Ascending aorta (tissue), 2 donors: Measurements from ENCODE around the gene CD226. TPM values are rescaled to one million over a fixed set of nuclear protein-coding genes. Genes with fewer than 3 reads are reported as not detected.
"Not testable (repeated sequence)": the region's sequence is repeated elsewhere in the genome, so short reads cannot be mapped to it uniquely, and the experiment has no call there.

Source experiments
- DNase-seq, 2 donors: peaks; one replicate each; pipeline ENCODE4 v3.0.0-alpha.2; 2019; ENCODE audit warnings: low spot score in 2 of 2
- H3K27ac ChIP-seq, 2 donors: fragments of 200-600 bp; sonication (generic); one replicate each; pipeline ENCODE4 v1.5.1; 2016 to 2017; ENCODE audit warnings: mild to moderate bottlenecking in 1 of 2
- H3K27me3 ChIP-seq: fragments of 200-600 bp; sonication (generic); one replicate; pipeline ENCODE4 v1.5.1; 2017
- H3K36me3 ChIP-seq, 2 donors: fragments of 200-600 bp; sonication (generic); one replicate each; pipeline ENCODE4 v1.5.1; 2016
- H3K4me1 ChIP-seq, 2 donors: fragments of 200-600 bp; sonication (generic); one replicate each; pipeline ENCODE4 v1.5.1; 2016 to 2017; ENCODE audit warnings: mild to moderate bottlenecking in 1 of 2
- H3K4me3 ChIP-seq, 2 donors: fragments of 200-600 bp; sonication (generic); one replicate each; pipeline ENCODE4 v1.5.1; 2016 to 2017; ENCODE audit warnings: mild to moderate bottlenecking in 1 of 2
- H3K9me3 ChIP-seq, 2 donors: fragments of 200-600 bp; sonication (generic); one replicate each; pipeline ENCODE4 v1.5.1; 2016
- intact Hi-C: fragments of 100-400 bp; cut with DNase I; formaldehyde crosslinking; loops from one replicate; pipeline ENCODE4 v1.15.1; 2023
- total RNA-seq: library from RNA; depleted of rRNA; stranded (reverse); fragments of >200 nt; gene quantifications from one replicate; pipeline ENCODE4 v1.1.0, GENCODE V29; 2016
- TF ChIP-seq, protein P1 (sequence below), 3 experiments: fragments of 200-600 bp in 2 of 3; fragments of 450-650 bp in 1 of 3; sonication (generic) in 2 of 3; IDR thresholded peaks; one replicate each; pipeline ENCODE4 v1.5.1; 2016 to 2019; ENCODE audit warnings: antibody characterized with exemption in 3 of 3, mild to moderate bottlenecking in 1 of 3, moderate library complexity in 1 of 3

The CD226 gene
- total RNA-seq, 1 donor from 2014 or later = 3.3 TPM

DNA sequence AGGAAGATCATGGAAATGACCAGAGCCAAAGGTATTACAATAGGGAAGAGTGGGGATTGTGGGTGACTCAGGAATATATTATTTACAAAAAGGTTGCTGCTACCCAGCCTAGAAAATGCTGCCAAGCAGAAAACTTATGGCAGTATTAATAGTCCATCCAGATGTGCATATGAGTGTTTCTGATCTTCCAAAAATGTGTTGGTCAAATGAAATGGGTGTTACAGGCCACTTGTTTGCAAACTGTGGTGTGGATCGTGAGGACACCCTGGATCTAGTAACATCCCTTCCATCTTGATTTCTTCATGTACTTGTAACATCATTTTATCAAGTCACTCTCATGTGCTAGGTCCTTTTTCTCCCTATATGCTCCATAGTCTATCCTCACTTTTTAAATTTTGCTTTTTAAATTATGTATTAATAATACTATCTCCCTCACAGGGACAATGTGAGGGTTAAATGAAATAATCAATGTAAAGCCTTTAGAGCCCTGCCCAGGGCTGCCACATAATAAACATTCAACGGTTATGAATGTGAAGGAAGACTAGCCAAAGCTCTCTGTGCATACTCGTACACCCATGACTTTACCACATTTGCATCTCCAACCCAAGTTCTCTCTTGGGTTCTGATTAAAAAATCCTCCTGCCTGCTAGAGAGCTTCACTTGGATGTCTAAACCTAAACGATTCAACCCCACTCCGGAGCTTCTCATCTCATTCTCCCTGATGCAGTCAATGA, 18.5 kb downstream of the CD226 start:
- DNase-seq = no peak
- intact Hi-C loops = no loop called here
- Histone ChIP-seq H3K9me3 (no peaks in the 10 kb centered on the region), H3K4me1 (no peaks in the 10 kb centered on the region), H3K36me3 (no peaks in the 10 kb centered on the region), H3K27ac (no peak overlapping the region), H3K27me3 (no peaks in the 10 kb centered on the region), H3K4me3 (no peak overlapping the region)
- TF ChIP-seq, protein P1, sequence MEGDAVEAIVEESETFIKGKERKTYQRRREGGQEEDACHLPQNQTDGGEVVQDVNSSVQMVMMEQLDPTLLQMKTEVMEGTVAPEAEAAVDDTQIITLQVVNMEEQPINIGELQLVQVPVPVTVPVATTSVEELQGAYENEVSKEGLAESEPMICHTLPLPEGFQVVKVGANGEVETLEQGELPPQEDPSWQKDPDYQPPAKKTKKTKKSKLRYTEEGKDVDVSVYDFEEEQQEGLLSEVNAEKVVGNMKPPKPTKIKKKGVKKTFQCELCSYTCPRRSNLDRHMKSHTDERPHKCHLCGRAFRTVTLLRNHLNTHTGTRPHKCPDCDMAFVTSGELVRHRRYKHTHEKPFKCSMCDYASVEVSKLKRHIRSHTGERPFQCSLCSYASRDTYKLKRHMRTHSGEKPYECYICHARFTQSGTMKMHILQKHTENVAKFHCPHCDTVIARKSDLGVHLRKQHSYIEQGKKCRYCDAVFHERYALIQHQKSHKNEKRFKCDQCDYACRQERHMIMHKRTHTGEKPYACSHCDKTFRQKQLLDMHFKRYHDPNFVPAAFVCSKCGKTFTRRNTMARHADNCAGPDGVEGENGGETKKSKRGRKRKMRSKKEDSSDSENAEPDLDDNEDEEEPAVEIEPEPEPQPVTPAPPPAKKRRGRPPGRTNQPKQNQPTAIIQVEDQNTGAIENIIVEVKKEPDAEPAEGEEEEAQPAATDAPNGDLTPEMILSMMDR (IDR thresholded peaks at IDR 0.05) = no peak

DNA sequence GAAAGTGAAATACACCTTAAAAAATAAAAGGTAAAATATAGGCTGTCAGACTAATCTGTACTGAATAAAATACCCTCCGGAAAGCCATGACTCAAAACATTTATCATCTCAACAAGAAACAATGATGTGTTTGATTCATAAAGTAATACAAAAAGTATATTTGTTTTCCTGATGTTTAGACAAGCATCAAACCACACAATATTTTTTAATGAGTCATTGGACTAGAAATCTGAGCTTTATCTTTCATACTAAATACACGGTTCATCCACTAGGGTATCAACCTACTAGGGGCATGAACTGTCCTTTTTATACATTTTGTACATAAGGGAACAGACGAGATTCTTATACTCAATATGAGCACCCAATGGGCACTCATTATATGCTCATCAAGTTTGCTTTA, 31.3 kb downstream of the CD226 start:
- H3K27me3 ChIP-seq = no peaks in the 10 kb centered on the region
- no peak overlapping the region for H3K4me3 ChIP-seq
- no peaks in the 10 kb centered on the region for H3K4me1 ChIP-seq
- TF ChIP-seq, protein P1 (IDR thresholded peaks at IDR 0.05) = no peak
- DNase-seq = no peak
- H3K9me3 ChIP-seq = no peaks in the 10 kb centered on the region
- intact Hi-C loops = no loop called here
- H3K36me3 ChIP-seq = no peaks in the 10 kb centered on the region
- H3K27ac ChIP-seq = no peak overlapping the region

DNA sequence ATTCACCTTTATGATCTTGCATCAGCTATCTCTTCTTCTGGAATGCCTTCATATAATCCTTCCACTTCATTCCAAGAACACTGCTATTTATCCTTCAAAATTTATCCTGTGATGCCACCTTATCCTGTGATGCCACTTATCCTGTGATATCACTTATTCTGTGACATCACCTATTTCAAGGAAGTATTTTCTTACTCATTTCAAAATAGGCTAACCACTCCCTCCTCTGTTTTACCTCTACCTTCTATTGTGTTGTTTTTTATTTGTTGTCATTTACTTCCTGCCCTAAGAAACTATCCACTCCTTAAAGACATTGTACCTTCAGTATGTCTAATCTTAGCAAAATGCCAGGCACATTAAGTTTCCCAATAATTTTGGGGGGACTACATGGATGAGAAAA, 38.8 kb downstream of the CD226 start:
- no peaks in the 10 kb centered on the region for H3K27me3 ChIP-seq
- H3K9me3 ChIP-seq = no peaks in the 10 kb centered on the region
- H3K36me3 ChIP-seq = no peaks in the 10 kb centered on the region
- DNase-seq = no peak
- H3K4me3 ChIP-seq = no peak overlapping the region
- no peak overlapping the region for H3K27ac ChIP-seq
- intact Hi-C loops = no loop called here
- TF ChIP-seq, protein P1 (IDR thresholded peaks at IDR 0.05) = no peak
- H3K4me1 ChIP-seq = no peaks in the 10 kb centered on the region

DNA sequence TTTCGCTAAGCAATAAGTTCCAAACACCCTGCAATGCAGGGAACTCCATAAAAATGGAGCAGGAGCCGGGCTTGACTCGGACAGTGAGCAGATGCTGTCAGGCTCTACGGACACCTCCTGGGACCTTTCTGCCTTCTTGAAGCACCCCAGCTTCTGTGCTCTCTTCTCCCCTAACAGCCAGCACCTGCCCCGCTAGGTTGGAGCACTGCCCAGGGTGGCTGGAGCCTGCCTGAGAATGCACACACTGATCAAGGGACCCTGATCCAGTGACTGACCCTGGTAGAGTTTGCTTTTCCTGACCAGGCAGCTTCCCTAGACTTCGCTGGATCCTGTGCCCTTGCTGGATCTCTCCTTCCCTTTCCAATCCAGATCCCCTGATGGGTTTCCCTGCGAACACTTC, 40.9 kb downstream of the CD226 start:
- intact Hi-C loops = no loop called here
- H3K36me3 ChIP-seq = no peaks in the 10 kb centered on the region
- H3K27ac ChIP-seq = no peak overlapping the region
- no peaks in the 10 kb centered on the region for H3K9me3 ChIP-seq
- H3K4me1 ChIP-seq = no peaks in the 10 kb centered on the region
- DNase-seq = no peak
- TF ChIP-seq, protein P1 (IDR thresholded peaks at IDR 0.05) = no peak
- no peaks in the 10 kb centered on the region for H3K27me3 ChIP-seq
- H3K4me3 ChIP-seq = no peak overlapping the region

DNA sequence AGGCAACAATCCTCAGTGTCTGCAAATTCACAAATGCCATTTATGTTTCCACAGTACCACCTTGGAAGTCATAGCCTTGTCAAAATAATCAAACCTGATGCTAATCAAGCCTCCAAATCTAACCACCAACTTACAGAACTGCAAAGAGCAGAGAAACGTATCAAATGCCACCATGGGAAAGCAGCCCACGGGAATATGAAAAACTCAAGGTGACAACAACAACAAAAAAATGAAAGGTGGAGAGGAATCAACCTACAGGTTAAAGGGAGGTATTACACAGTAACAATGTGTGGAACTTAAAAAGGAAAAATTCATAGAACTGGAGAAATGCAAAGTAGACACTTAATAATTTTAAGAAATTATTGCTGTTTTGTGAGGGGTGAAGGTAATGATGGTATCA, 46.7 kb downstream of the CD226 start:
- Histone ChIP-seq H3K27ac (no peak overlapping the region), H3K9me3 (no peaks in the 10 kb centered on the region), H3K27me3 (no peaks in the 10 kb centered on the region), H3K4me1 (no peaks in the 10 kb centered on the region), H3K36me3 (no peaks in the 10 kb centered on the region), H3K4me3 (no peak overlapping the region)
- intact Hi-C loops = no loop called here
- TF ChIP-seq, protein P1 (IDR thresholded peaks at IDR 0.05) = no peak
- DNase-seq = no peak

DNA sequence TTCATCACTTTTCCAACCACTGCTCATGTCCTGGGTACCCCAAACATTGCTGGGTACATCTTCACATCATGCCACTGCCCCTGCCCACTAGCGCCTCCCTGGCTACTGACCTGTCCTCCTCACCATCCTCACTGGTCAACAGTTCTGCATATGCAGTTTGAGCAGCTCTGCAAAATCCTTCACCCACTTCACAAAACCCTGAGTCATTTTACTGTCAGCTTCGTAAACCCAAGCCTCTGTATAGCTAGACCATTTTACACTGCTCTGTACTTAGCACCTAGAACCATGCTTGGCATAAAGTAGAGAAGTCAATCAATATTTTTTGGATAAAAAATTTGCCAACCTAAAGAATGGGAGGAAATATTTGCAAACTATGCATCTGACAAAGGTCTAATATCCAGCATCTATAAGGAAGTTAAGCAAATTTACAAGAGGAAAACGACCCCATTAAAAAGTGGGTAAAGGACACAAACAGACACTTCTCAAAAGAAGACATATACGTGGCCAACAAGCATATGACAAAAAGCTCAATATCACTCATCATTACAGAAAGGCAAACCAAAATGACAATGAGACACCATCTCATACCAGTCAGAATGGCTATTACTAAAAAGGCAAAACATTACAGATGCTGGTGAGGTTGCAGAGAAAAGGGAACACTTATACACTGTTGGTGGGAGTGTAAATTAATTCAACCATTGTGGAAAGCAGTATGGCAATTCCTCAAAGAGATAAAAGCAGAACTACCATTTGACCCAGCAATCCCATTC, 48.3 kb downstream of the CD226 start:
- H3K9me3 ChIP-seq, intact Hi-C loops, H3K36me3 ChIP-seq, H3K27me3 ChIP-seq, DNase-seq, H3K4me3 ChIP-seq, H3K4me1 ChIP-seq, H3K27ac ChIP-seq: not testable (repeated sequence)
